Pons (tissue), 1 donor: ENCODE results near the gene FBXW8.

Experiments used
- DNase-seq: peaks from one replicate; pipeline ENCODE4 v3.0.0-alpha.2; 2016; ENCODE audit warnings: low spot score

Gene FBXW8

GRCh38 chr12:116885491-116885890 is 25.3 kb upstream of the FBXW8 start:
- DNase-seq: no peak

GRCh38 chr12:116887244-116887643 is 23.5 kb upstream of the FBXW8 start:
- no peak for DNase-seq

GRCh38 chr12:116887897-116888296 is 22.9 kb upstream of the FBXW8 start:
- no peak for DNase-seq

GRCh38 chr12:116890330-116890729 is 20.4 kb upstream of the FBXW8 start:
- no peak for DNase-seq

GRCh38 chr12:116891019-116891418 is 19.7 kb upstream of the FBXW8 start:
- no peak for DNase-seq

- DNase-seq: no peak
These were observed 18.2 kb upstream of the FBXW8 start for GRCh38 chr12:116892349-116893140.

GRCh38 chr12:116894913-116895312 is 15.8 kb upstream of the FBXW8 start:
- DNase-seq: no peak

- no peak for DNase-seq
These were observed 14.3 kb upstream of the FBXW8 start for GRCh38 chr12:116896411-116896924.

GRCh38 chr12:116897476-116897875 is 13.3 kb upstream of the FBXW8 start:
- no peak for DNase-seq

GRCh38 chr12:116898669-116899068 is 12.1 kb upstream of the FBXW8 start:
- no peak for DNase-seq

- no peak for DNase-seq
These were observed 9.1 kb upstream of the FBXW8 start for GRCh38 chr12:116901612-116902011.

GRCh38 chr12:116903818-116904217 is 6.9 kb upstream of the FBXW8 start:
- DNase-seq: no peak

- no peak for DNase-seq
These were observed 4.5 kb upstream of the FBXW8 start for GRCh38 chr12:116906285-116906684.

- DNase-seq: no peak
These were observed 488 bp upstream of the FBXW8 start for GRCh38 chr12:116910280-116910644.

- no peak for DNase-seq
These were observed 4.6 kb downstream of the FBXW8 start for GRCh38 chr12:116915326-116915725.

- DNase-seq: no peak
These were observed 5.4 kb downstream of the FBXW8 start for GRCh38 chr12:116916122-116916521.

- no peak for DNase-seq
These were observed 6.0 kb downstream of the FBXW8 start for GRCh38 chr12:116916714-116917114.

- no peak for DNase-seq
These were observed 7.7 kb downstream of the FBXW8 start for GRCh38 chr12:116918464-116918863.

- DNase-seq: no peak
These were observed 8.5 kb downstream of the FBXW8 start for GRCh38 chr12:116919247-116919661.

GRCh38 chr12:116919706-116920485 is 9.1 kb downstream of the FBXW8 start:
- DNase-seq: no peak

GRCh38 chr12:116920939-116921338 is 10.2 kb downstream of the FBXW8 start:
- DNase-seq: no peak

GRCh38 chr12:116922194-116922897 is 11.6 kb downstream of the FBXW8 start:
- DNase-seq: no peak
